Stimulated activated CD4-positive, alpha-beta T cell treated with anti-CD3 and anti-CD28 coated beads, Interleukin-4, amount 100 ng/mL, for 24 hours (primary cell): ENCODE data around the gene NUP54.

Source experiments
- DNase-seq: peaks from one replicate; pipeline ENCODE4 v3.0.0-alpha.2; 2020

NUP54 gene

GRCh38 chr4:76148142-76148865 lies at the start of gene NUP54:
Gene NUP54 (minus strand): TSS chr4:76148397. CDS start chr4:76148374, 23 bp downstream.
- peak; percentile 97 for DNase-seq

GRCh38 chr4:76197031-76197743 lies 49.0 kb upstream of the NUP54 start:
- no peak for DNase-seq

- no peak for DNase-seq
These were observed 48.2 kb upstream of the NUP54 start for GRCh38 chr4:76196376-76196775.

- no peak for DNase-seq
These were observed 47.1 kb upstream of the NUP54 start for GRCh38 chr4:76195326-76195725.

GRCh38 chr4:76194325-76194724 lies 46.1 kb upstream of the NUP54 start:
- no peak for DNase-seq

GRCh38 chr4:76192236-76192635 lies 44.0 kb upstream of the NUP54 start:
- no peak for DNase-seq

- DNase-seq: no peak
These were observed 40.4 kb upstream of the NUP54 start for GRCh38 chr4:76188557-76188956.

GRCh38 chr4:76188149-76188548 lies 40.0 kb upstream of the NUP54 start:
- no peak for DNase-seq

GRCh38 chr4:76187152-76187551 lies 39.0 kb upstream of the NUP54 start:
- no peak for DNase-seq

GRCh38 chr4:76182463-76182862 lies 34.3 kb upstream of the NUP54 start:
- no peak for DNase-seq

GRCh38 chr4:76179398-76180318 lies 31.5 kb upstream of the NUP54 start:
- DNase-seq: peak; percentile 86

GRCh38 chr4:76178296-76178695 lies 30.1 kb upstream of the NUP54 start:
- DNase-seq: no peak

GRCh38 chr4:76177709-76178108 lies 29.5 kb upstream of the NUP54 start:
- no peak for DNase-seq

GRCh38 chr4:76175336-76175735 lies 27.1 kb upstream of the NUP54 start:
- DNase-seq: no peak

GRCh38 chr4:76174216-76174615 lies 26.0 kb upstream of the NUP54 start:
- DNase-seq: no peak

- DNase-seq: no peak
These were observed 20.5 kb upstream of the NUP54 start for GRCh38 chr4:76168688-76169087.

GRCh38 chr4:76166480-76166879 lies 18.3 kb upstream of the NUP54 start:
- DNase-seq: no peak

- no peak for DNase-seq
These were observed 12.2 kb upstream of the NUP54 start for GRCh38 chr4:76160355-76160754.

- no peak for DNase-seq
These were observed 8.4 kb upstream of the NUP54 start for GRCh38 chr4:76156635-76157034.

- no peak for DNase-seq
These were observed 7.8 kb upstream of the NUP54 start for GRCh38 chr4:76155979-76156378.

- no peak for DNase-seq
These were observed 5.2 kb upstream of the NUP54 start for GRCh38 chr4:76153356-76153755.

- peak; percentile 48 for DNase-seq
These were observed 599 bp downstream of the NUP54 start for GRCh38 chr4:76147454-76148141.

- DNase-seq: no peak
These were observed 3.7 kb downstream of the NUP54 start for GRCh38 chr4:76144546-76144945.
